Kidney epithelial cell (primary cell): ENCODE measurements around the gene TMEM245. TPM values are rescaled to one million over a fixed set of nuclear protein-coding genes. Genes with fewer than 3 reads are reported as not detected.
"Not testable (repeated sequence)": the region's sequence is repeated elsewhere in the genome, so short reads cannot be mapped to it uniquely, and the experiment has no call there.

Experiments
- DNase-seq: peaks from one replicate; pipeline ENCODE4 v3.0.0-alpha.2; 2010; ENCODE audit warnings: low read depth
- H3K27me3 ChIP-seq: 2 replicates; pipeline ENCODE4 v1.6.0; 2011; ENCODE audit warnings: low read length; ENCODE audit not compliant: control insufficient read depth, insufficient read depth
- H3K36me3 ChIP-seq: 2 replicates; pipeline ENCODE4 v1.5.1; 2011; ENCODE audit warnings: low read length; ENCODE audit not compliant: control insufficient read depth, insufficient read depth
- H3K4me3 ChIP-seq: 2 replicates; pipeline ENCODE4 v1.5.1; 2011; ENCODE audit warnings: low read depth, mild to moderate bottlenecking, control low read depth, low read length
- total RNA-seq: library from RNA; depleted of rRNA; stranded (reverse); fragments of >200 nt; gene quantifications from 2 replicates; pipeline ENCODE4 v1.2.3, GENCODE V29; 2015
- TF ChIP-seq, protein P1 (sequence below): IDR thresholded peaks from 2 replicates; pipeline ENCODE4 v1.5.1; 2011; ENCODE audit warnings: mild to moderate bottlenecking, moderate library complexity, low read length, control low read depth, inconsistent platforms; ENCODE audit not compliant: insufficient read depth, poor library complexity, severe bottlenecking

The TMEM245 gene
- total RNA-seq, 1 donor from 2014 or later: 44.5 TPM

DNA sequence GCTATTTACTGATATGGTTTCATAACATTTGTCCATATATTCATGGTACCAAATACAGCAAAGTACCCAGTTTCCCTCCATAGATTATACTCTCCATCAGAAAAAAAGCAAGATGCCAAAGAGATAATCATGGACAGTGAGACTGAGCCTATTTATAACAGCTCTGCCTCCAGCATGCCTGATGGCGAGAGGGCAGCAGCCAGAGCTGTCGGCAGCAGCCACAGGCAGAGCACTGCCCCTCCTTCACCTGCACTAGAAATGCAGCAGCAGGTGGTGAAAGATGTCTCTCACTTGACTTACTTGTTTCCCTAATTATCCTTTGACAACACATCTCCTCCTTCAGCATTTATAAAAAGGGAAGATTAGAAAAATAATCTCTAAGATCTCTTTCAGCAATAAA, 138.9 kb downstream of the TMEM245 start:
- H3K4me3 ChIP-seq: no peak overlapping the region
- no peaks in the 10 kb centered on the region for H3K36me3 ChIP-seq
- DNase-seq: no peak
- no peaks in the 10 kb centered on the region for H3K27me3 ChIP-seq
- TF ChIP-seq, protein P1, sequence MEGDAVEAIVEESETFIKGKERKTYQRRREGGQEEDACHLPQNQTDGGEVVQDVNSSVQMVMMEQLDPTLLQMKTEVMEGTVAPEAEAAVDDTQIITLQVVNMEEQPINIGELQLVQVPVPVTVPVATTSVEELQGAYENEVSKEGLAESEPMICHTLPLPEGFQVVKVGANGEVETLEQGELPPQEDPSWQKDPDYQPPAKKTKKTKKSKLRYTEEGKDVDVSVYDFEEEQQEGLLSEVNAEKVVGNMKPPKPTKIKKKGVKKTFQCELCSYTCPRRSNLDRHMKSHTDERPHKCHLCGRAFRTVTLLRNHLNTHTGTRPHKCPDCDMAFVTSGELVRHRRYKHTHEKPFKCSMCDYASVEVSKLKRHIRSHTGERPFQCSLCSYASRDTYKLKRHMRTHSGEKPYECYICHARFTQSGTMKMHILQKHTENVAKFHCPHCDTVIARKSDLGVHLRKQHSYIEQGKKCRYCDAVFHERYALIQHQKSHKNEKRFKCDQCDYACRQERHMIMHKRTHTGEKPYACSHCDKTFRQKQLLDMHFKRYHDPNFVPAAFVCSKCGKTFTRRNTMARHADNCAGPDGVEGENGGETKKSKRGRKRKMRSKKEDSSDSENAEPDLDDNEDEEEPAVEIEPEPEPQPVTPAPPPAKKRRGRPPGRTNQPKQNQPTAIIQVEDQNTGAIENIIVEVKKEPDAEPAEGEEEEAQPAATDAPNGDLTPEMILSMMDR: no peak

GRCh38 chr9:108978205-108978604, 141.5 kb downstream of the TMEM245 start:
- no peaks in the 10 kb centered on the region for H3K27me3 ChIP-seq
- no peaks in the 10 kb centered on the region for H3K36me3 ChIP-seq
- TF ChIP-seq, protein P1: no peak
- no peak for DNase-seq
- no peak overlapping the region for H3K4me3 ChIP-seq

- no peak for DNase-seq
- Histone ChIP-seq H3K4me3 (no peak overlapping the region), H3K27me3 (no peaks in the 10 kb centered on the region), H3K36me3 (no peaks in the 10 kb centered on the region)
- TF ChIP-seq, protein P1: no peak
These were observed 145.9 kb downstream of the TMEM245 start for GRCh38 chr9:108973895-108974294.

DNA sequence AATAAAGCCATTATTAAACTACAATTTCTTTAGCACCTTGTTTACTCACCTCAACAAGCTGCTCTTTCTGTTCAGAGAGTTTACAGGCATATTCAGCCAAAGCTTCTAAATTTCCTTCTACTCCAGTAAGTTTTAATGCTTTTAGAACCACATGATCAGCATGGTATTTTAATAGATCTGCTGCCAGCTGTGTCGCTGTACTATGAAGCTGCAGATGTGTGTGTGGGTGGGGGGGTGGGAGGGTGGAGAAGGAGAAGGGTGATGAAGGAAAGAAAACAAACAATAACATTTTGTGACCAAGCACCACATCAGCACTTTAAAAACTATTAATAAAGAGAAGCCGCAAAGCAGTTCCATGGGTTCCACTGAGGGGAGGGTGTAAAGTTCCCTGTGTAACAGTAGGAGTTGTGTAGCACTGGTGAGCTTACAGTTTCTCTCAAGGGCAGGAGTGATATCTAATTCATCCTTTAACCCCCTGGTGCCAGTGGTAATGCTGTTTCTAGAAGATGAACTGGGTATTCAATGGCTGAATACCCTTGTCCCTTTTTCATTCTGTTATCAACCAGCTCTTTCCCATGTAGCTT, 147.0 kb downstream of the TMEM245 start:
- TF ChIP-seq, protein P1: no peak
- no peak for DNase-seq
- no peaks in the 10 kb centered on the region for H3K36me3 ChIP-seq
- no peak overlapping the region for H3K4me3 ChIP-seq
- no peaks in the 10 kb centered on the region for H3K27me3 ChIP-seq

GRCh38 chr9:108972186-108972585, 147.6 kb downstream of the TMEM245 start:
- no peaks in the 10 kb centered on the region for H3K27me3 ChIP-seq
- H3K36me3 ChIP-seq: no peaks in the 10 kb centered on the region
- TF ChIP-seq, protein P1: no peak
- no peak for DNase-seq
- no peak overlapping the region for H3K4me3 ChIP-seq

DNA sequence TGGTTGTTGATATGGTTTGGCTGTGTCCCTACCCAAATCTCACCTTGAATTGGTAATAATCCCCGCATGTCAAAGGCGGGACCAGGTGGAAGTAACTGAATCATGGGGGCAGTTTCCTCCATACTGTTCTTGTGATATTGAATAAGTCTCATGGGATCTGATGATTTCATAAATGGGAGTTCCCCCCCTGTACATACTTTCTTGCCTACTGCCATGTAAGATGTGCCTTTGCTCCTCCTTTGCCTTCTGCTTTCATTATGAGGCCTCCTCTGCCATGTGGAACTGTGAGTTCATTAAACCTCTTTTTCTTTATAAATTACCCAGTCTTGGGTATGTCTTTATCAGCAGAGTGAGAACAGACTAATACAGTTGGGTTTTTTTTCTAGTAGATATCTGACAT, 148.4 kb downstream of the TMEM245 start:
- H3K4me3 ChIP-seq, H3K27me3 ChIP-seq, H3K36me3 ChIP-seq, DNase-seq: not testable (repeated sequence)
